HAP-1 (cell line): ENCODE measurements around the gene ICE1.
A peak's percentile ranks its signal among the peaks of the same experiment; 100 is the strongest.
"Not testable (repeated sequence)": the region's sequence is repeated elsewhere in the genome, so short reads cannot be mapped to it uniquely, and the experiment has no call there.

Source experiments
- DNase-seq, 2 experiments: peaks; one replicate each; pipeline ENCODE4 v3.0.0-alpha.2; 2016 to 2020; ENCODE audit warnings: low spot score in 2 of 2
- H3K27me3 ChIP-seq: fragments of 250-450 bp; sonication (Bioruptor Pico); 2 replicates; pipeline ENCODE4 v1.5.1; 2020; ENCODE audit warnings: low read depth, mild to moderate bottlenecking, moderate library complexity
- H3K36me3 ChIP-seq: fragments of 250-450 bp; sonication (Bioruptor Pico); replicated peaks from 2 replicates; pipeline ENCODE4 v1.5.1; 2020; ENCODE audit warnings: mild to moderate bottlenecking
- H3K4me1 ChIP-seq: fragments of 250-450 bp; sonication (Bioruptor Pico); 2 replicates; pipeline ENCODE4 v1.5.1; 2020; ENCODE audit warnings: mild to moderate bottlenecking
- H3K4me3 ChIP-seq: fragments of 250-450 bp; sonication (Bioruptor Pico); 2 replicates; pipeline ENCODE4 v1.5.1; 2020; ENCODE audit warnings: mild to moderate bottlenecking, moderate library complexity
- H3K9me3 ChIP-seq: fragments of 250-450 bp; sonication (Bioruptor Pico); 2 replicates; pipeline ENCODE4 v1.5.1; 2020; ENCODE audit warnings: mild to moderate bottlenecking, moderate library complexity
- in situ Hi-C: fragments of 300-500 bp; cut with MboI; formaldehyde crosslinking; loops from 3 replicates; pipeline ENCODE4 v1.14.3; 2020; ENCODE audit warnings: low sequenced_read_pairs, inconsistent platforms, mixed read lengths

Gene ICE1

DNA sequence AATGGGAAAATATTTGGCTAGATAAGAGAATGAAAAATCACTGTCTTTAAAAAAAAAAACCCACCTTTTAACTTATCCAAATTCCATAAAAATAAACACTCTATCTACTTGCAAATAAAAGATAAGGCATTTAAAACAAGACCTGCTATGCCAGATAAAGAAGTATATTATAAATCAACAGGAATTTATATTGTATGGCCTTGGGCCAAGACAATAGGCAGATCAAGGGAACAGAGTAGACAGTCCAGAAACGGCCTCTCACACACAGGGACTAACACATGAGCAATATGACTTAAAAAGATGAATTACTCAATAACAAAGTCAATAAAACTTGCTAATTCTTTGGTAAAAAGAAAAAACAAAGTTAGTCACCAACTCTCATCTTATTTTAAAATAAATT is 34.7 kb upstream of the ICE1 start:
- no peaks in the 10 kb centered on the region for H3K4me1 ChIP-seq
- no peaks in the 10 kb centered on the region for H3K27me3 ChIP-seq
- in situ Hi-C loops, result no loop called here
- no peak overlapping the region for H3K4me3 ChIP-seq
- no peaks in the 10 kb centered on the region; the same call in 1 of the 2 replicates for H3K9me3 ChIP-seq
- no peak for DNase-seq
- no peaks in the 10 kb centered on the region for H3K36me3 ChIP-seq

DNA sequence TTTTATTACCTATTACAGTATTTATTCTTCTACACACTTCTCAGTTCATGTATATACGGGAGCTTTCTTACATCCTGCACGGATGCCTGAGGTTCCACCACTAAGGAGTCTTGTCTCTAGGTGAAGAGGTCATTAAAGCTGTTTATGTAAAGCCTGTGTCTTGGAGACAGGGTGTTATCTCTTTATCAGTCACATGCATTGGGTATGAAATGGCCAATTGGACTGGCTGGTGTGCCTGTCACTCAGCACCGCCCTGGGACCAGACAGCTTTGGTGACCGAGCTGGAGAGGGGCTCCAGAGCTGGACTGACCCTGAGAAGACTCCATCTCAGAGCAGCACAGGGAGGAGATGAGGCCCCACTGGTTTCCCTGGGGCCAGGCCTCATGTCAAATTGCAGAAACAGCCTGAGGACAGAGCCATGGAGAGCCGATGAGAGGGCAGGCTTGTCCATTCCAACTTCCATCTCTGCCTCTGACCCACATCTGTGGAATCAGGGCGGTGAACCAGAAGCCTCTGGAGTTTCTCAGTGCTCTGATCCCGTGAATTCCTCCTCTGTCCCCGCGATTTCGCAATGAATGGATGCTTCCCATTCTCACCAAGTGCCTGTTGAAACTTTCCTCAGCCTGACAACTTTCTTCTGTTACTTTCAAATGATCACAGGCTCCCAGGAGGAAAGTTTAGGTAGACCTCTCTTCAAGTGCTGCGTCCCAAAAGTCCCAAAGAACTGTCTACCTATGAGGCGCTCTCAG is 32.2 kb upstream of the ICE1 start:
- H3K27me3 ChIP-seq, H3K9me3 ChIP-seq, in situ Hi-C loops, H3K4me3 ChIP-seq, DNase-seq, H3K36me3 ChIP-seq, H3K4me1 ChIP-seq: not testable (repeated sequence)

DNA sequence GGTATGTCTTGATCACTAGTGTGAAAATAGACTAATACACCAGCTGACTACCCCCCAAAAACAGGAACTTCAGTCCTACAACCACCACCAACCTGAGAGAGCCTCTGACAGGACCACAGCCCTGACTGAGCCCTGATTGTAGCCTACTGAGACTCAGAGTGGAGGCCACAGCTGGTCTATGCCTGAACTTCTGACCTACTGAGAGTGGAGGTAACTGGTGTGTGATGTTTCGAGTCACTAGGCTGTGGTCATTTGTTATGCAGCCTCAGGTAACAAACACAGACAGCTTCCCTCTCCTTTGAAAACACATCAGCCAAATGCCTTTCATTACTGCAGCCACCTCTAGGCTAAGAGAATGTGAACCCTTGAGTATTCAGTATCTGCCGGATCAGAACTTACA is 30.0 kb upstream of the ICE1 start:
- H3K36me3 ChIP-seq, H3K27me3 ChIP-seq, H3K4me3 ChIP-seq, in situ Hi-C loops, H3K9me3 ChIP-seq, DNase-seq, H3K4me1 ChIP-seq: not testable (repeated sequence)

DNA sequence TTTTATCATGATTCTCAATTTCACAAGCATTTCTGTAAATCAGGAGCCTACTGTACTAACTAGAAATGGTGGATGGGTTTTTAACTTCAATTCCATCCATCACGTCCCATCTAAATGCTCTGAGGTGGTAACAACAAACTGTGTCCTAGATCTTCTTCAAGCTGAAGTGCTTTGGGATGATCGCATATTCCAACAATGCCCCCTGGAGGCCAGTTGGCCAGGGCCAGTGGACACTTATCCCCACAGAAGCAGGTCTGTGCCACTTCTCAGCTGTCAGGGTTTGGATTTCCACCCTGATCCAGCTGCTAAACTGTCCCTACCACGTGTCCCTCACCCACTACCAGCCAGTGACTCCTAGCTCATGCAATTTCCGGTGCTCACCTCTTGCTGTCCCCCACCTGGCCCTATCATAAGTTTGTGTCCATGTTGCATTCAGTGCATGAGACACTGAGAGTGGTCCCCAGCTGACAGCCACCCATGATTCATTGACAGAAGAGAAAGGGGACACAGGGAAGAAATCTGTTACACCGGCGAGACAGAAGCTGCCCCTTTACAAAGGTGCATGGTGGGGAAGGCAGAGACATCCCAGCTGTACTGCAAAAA is 28.0 kb upstream of the ICE1 start:
- H3K4me3 ChIP-seq, H3K36me3 ChIP-seq, H3K9me3 ChIP-seq, H3K4me1 ChIP-seq, H3K27me3 ChIP-seq, in situ Hi-C loops: not testable (repeated sequence)
- DNase-seq, result peak in 1 of 2 experiments; percentile 28

DNA sequence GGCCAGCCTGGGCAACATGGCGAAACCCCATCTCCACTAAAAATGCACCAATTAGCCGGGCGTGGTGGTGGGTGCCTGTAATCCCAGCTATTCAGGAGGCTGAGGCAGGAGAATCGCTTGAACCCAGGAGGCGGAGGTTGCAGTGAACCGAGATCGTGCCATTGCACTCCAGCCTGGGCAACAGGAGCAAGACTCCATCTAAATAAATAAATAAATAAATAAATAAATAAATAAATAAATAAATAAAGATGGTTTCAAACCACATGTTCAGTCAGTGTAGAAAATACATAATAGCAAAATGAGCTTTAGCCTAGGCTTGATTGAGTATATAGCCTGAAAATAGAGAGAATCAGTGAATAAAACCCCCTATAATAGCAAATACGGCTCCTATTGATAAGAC is 27.4 kb upstream of the ICE1 start:
- H3K4me1 ChIP-seq, H3K27me3 ChIP-seq, in situ Hi-C loops, H3K4me3 ChIP-seq, H3K36me3 ChIP-seq, H3K9me3 ChIP-seq, DNase-seq: not testable (repeated sequence)

DNA sequence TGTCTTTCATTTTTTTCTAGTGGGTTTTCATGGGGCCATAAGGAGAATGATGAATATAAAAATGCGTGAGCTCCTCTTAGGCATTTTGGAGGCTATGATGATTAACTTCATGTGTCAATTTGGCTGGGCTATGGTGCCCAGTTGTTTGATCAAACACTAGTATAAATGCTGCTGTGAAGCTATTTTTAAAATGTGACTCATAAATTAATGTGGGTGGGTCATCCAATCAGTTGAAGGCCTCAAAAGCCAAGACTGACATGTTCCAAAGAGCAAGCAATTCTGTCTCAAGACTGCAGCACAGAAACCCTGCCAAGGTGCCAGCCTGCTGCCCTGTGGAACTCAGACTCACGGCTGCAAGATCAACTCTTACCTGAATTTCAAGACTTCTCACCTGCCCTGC is 24.4 kb upstream of the ICE1 start:
- Histone ChIP-seq H3K9me3 (no peaks in the 10 kb centered on the region), H3K27me3 (no peaks in the 10 kb centered on the region)
- in situ Hi-C loops, result no loop called here

DNA sequence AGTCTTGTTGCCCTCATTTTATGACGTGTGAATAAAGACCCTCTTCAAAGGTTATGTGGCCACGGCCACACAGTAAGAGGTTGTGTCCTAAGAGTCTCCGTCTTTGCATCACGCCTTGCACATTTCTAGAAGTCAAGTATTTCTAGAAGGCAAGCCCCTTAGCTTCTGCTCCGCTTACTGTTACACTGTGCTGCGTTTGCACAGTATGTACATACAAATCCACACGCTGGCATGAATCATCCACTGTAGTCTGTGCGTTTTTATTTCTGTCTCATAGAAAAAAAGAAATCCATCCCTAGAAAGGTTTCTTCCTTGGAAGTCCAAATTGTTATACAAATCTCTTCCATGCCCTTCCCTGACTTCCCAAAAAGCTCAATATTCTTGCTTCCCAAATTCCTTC is 21.4 kb upstream of the ICE1 start:
- in situ Hi-C loops, result no loop called here
- H3K4me1 ChIP-seq, result no peaks in the 10 kb centered on the region
- no peak overlapping the region for H3K4me3 ChIP-seq
- H3K27me3 ChIP-seq, result no peaks in the 10 kb centered on the region
- no peaks in the 10 kb centered on the region for H3K9me3 ChIP-seq
- DNase-seq, result no peak
- H3K36me3 ChIP-seq, result no peaks in the 10 kb centered on the region

More for the DNA sequence above, 24.4 kb upstream of the ICE1 start:
- DNase-seq, result no peak
- no peak overlapping the region for H3K4me3 ChIP-seq
- no peaks in the 10 kb centered on the region for H3K36me3 ChIP-seq
- no peaks in the 10 kb centered on the region for H3K4me1 ChIP-seq

DNA sequence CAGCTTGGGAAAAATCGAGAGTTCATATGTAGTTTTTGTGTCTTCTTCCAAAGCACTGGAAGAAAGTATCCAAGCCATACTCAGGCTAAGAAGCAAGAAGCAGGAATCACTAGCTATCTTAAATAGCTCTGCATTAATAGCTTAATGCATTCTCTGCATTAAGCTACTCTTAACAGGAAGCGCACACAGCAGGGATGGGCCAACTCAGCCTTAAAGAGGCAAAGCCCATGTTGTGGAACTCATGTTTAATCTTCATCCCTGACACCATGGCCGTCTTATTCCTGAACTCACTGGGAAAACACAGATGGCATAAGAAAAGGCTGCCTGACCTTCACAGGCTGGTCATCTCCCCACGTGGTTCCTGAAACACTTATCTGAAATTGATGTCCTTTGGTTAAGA is 18.7 kb upstream of the ICE1 start:
- no peaks in the 10 kb centered on the region for H3K36me3 ChIP-seq
- DNase-seq, result no peak
- no peaks in the 10 kb centered on the region for H3K9me3 ChIP-seq
- in situ Hi-C loops, result no loop called here
- H3K4me3 ChIP-seq, result no peak overlapping the region
- H3K4me1 ChIP-seq, result no peaks in the 10 kb centered on the region
- no peaks in the 10 kb centered on the region for H3K27me3 ChIP-seq

DNA sequence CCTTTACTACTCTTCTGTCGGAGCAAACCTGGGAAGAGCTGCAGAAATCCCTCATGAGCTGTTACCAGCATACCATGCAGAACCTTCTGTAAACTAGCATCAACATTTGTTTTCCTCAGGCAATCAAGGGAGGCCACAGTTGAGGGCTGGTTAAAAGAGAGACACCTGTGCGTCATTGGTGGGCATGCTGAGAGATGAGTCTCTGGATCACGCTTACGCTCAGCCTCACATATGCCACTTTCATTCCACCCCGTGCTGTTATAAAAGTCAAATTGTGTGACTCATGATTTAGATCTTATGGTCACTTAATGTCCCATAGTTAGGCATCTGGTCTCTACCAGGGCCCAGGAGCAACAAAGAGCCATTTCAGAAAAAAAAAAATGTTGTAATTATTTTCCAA is 18.1 kb upstream of the ICE1 start:
- in situ Hi-C loops, result no loop called here
- Histone ChIP-seq H3K27me3 (no peaks in the 10 kb centered on the region), H3K9me3 (no peaks in the 10 kb centered on the region), H3K4me3 (no peak overlapping the region), H3K4me1 (no peaks in the 10 kb centered on the region), H3K36me3 (no peaks in the 10 kb centered on the region)
- no peak for DNase-seq

DNA sequence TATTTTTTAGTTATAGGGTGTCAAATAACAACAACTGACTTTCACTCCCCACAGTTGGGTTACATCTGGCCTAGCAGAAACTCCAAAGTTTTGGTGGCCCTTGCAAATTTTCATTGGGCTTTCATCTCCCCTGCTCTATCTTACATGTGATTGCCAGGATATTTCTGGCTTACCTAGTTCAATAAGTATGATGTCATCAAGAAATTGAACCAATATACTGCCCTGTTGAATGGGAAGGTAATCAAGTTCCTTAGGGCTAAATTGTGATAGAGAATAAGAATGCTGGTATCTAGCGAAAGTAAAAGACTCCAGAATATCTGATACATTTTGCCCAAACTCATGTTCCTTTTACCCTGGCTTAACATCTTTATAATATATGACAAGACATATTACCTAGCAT is 17.0 kb upstream of the ICE1 start:
- no peaks in the 10 kb centered on the region for H3K36me3 ChIP-seq
- in situ Hi-C loops, result no loop called here
- no peak for DNase-seq
- no peaks in the 10 kb centered on the region for H3K9me3 ChIP-seq
- no peaks in the 10 kb centered on the region for H3K27me3 ChIP-seq
- no peak overlapping the region for H3K4me3 ChIP-seq
- H3K4me1 ChIP-seq, result no peaks in the 10 kb centered on the region

DNA sequence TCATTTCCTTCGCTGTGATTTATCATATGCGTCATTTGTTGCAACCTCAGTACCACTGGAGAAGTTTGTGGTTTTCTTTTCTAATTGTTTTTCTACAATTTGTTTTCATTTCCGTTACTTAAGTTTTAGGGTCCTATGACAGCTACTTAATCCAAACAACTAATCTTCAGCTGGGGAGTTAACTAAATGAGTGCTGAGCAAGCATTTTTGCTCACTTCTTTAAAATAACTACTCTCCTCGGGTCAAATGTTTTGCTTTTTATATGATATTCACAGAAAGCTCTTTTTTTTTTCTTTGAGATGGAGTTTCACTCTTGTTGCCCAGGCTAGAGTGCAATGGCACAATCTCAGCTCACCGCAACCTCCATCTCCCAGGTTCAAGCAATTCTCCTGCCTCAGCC is 14.6 kb upstream of the ICE1 start:
- DNase-seq, result no peak
- no peaks in the 10 kb centered on the region for H3K36me3 ChIP-seq
- in situ Hi-C loops, result no loop called here
- H3K4me3 ChIP-seq, result no peak overlapping the region
- H3K4me1 ChIP-seq, result no peaks in the 10 kb centered on the region
- no peaks in the 10 kb centered on the region for H3K9me3 ChIP-seq
- no peaks in the 10 kb centered on the region for H3K27me3 ChIP-seq

DNA sequence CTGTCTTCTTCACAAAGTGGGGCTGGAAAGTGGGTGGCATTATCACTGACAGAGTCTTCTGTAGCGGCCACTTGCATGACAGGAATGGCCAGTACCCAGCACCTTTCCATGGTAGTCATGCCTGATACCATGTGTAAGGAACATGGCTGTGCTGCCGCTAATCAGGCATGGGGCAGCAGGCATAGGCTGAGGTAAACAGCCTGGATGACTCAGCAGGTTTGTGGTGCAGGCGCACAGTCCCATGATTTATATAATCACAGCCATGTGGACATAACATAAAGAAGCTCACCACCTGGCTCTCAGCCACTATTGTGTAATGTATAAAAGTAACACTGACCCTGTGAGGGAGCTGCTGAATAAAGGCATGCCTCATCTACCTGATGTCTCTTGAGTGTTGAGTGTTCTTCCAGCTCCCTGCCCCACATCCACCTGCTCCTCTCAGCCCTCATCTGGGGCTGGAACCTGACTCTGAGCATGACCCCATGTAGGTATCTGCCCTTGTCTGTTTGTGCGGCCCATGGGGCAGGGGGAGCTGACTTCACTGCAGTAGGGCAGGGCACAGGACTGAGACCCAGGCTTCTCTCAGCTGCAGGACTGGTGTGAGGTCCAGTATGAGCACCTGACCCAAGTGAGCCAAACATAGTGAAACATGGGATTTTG is 13.2 kb upstream of the ICE1 start:
- Histone ChIP-seq H3K4me1 (no peaks in the 10 kb centered on the region), H3K4me3 (no peak overlapping the region), H3K27me3 (no peaks in the 10 kb centered on the region), H3K36me3 (no peaks in the 10 kb centered on the region), H3K9me3 (no peaks in the 10 kb centered on the region)
- DNase-seq, result no peak
- in situ Hi-C loops, result no loop called here

DNA sequence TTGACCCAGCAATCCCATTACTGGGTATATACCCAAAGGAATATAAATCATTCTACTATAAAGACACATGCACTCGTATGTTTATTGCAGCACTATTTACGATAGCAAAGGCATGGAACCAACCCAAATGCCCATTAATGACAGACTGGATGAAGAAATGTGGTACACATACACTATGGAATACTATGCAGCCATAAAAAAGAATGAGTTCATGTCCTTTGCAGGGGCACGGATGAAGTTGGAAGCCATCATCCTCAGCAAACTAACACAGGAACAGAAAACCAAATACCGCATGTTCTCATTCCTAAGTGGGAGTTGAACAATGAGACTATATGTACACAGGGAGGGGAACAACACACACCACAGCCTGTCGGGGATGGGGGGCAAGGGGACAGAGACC is 8.6 kb upstream of the ICE1 start:
- H3K4me3 ChIP-seq, in situ Hi-C loops, H3K9me3 ChIP-seq, H3K27me3 ChIP-seq, DNase-seq, H3K4me1 ChIP-seq, H3K36me3 ChIP-seq: not testable (repeated sequence)

DNA sequence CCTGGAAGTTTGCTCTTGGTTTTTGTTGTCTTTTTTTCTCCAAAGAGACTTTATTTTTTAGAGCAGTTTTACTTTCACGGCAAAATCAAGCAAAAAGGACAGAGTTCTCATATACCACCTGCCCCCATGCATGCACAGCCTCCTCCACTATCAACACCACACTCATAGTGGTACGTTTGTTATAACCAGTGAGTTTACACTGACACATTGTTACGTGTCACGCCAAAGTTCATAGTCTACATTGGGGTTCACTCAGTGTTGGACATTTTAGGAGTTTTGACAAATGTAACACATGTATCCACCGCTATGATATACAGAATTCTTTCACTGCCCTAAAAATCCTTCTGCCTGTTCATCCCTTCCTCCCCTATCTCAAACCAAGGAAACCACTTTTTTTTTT is 7.5 kb upstream of the ICE1 start:
- no peak overlapping the region for H3K4me3 ChIP-seq
- no peaks in the 10 kb centered on the region for H3K36me3 ChIP-seq
- no peaks in the 10 kb centered on the region for H3K9me3 ChIP-seq
- H3K4me1 ChIP-seq, result no peaks in the 10 kb centered on the region
- H3K27me3 ChIP-seq, result no peaks in the 10 kb centered on the region
- in situ Hi-C loops, result no loop called here
- DNase-seq, result no peak
